ENCODE data around the gene PAPOLB.

PAPOLB gene

DNA sequence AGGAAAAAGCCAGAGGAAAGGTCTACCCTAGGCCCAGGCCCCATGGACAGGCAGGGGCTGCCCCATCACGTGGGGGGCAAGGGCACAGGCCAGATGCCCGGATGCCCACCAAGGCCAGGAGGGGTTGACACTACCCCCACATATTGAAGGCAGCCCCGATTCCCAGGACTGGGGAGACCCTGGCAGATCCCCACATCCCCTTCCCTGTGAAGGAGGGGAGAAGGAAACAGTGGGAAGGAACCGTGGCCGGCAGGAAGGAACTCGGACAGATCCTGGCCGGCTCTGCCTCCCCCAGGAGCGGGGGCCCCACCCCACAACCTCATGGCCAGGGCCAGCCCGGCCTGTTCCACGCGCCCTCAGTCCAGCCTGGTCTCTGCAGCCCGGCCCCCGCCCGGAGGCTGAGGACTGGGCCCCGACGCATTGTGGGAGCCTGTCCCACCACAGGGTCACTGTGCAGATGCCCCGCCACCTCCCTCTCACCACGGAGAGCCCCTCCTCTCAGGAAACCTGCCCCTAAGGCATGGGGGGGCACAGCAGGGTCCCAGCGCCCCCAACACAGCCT, 41.3 kb downstream of the PAPOLB start:
- DNase-seq = no peak

DNA sequence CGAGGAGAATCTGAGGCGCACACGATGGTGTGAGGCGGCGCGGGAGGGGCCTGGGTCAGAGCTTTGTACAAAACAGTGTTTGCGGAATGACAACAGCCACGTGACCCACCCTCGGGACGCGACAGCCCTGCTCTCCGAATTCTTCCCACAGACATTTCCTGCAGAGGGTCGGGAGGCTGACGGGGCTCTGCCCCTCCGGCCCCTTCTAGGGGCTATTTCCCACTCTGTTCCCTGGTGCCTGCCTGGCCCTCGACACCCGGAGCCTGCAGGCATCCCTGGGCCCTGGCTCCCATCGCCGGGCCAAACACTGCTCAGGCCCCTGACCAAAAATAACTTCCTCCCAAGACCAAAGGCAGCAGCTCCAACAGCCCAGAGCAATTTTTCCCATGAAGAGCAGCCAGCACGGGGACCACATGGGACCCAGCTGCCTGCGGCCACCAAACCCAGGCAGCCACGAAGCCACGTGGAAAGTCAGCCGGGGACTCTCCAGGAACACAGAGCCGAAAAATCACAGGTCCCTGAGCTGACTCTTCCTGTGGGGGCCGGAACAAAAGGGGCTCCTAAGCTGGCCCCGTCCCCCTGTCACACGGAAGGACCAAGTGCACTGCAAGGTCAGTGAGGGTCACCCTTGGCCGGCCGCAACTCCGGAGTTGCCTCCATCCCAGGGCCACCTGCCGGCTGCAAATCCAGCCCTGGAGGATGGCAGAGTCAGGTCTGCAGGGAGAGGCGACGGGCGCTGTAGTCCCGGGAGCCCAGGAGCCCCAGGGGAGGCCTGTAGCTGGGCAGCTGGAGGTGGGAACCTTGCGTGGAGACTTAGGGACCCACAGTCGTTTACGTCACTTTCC, 42.0 kb downstream of the PAPOLB start:
- no peak for DNase-seq

DNA sequence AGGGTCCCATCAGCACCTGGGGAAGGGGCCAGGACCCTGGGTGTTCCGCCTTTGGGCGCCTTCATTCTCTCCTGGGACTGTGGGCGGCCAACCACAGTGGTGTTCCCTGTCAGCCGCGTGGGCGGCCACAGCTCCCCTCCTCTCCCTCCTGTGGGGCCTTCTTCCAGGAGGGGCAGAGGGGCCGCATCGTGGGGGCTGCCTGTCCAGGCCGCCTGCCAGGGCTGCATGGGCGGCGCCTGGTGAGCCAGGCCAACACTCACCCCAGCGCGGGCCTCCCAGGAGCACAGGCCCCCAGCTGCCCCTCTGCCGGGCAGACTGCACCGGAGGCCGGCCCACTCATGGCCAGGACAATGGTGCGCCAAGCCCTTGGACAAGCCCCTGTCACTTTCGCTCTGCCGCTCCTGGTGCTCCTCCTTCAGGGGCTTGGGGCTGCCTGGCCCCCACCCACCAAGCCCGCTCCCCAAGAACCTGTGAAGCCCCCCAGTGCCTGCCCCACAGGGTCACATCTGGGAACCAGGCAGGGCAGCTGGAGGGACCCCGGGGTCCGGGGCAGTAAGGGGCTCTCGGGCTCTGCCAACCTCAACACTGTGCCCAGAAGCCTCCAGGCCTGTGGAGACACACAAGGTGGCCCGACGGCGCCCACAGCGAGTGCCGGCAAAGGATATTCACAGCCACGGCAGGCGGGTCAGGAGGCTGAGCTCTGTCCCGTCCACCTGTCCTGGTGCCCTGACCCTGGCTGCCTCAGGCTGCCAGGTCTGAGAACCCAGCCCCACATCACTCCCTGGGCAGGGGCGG, 43.6 kb downstream of the PAPOLB start:
- DNase-seq = no peak

GRCh38 chr7:4817178-4817901, 44.5 kb downstream of the PAPOLB start:
- no peak for DNase-seq

GRCh38 chr7:4816419-4817080, 45.3 kb downstream of the PAPOLB start:
- DNase-seq = no peak

GRCh38 chr7:4815609-4816418, 46.0 kb downstream of the PAPOLB start:
- no peak for DNase-seq

GRCh38 chr7:4815121-4815520, 46.7 kb downstream of the PAPOLB start:
- no peak for DNase-seq

DNA sequence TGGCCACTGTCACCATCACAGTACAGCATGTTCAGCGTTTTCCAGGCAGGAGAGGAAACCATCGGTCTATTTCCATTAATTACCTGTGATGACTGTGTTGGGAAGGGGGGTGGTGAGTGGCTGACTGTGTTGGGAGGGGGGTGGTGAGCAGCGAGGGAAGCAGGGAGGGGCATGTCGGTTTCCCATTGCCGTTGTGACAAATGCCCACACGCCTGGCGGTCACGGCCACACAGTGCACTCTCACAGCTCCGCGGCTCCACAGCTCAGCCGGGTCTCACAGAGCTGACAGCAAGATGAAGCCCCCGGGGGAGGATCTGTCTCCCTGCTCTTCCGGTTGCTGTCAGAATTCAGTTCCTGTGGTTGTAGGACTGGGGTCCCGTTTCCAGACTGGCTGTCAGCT, 47.4 kb downstream of the PAPOLB start:
- DNase-seq = no peak

DNA sequence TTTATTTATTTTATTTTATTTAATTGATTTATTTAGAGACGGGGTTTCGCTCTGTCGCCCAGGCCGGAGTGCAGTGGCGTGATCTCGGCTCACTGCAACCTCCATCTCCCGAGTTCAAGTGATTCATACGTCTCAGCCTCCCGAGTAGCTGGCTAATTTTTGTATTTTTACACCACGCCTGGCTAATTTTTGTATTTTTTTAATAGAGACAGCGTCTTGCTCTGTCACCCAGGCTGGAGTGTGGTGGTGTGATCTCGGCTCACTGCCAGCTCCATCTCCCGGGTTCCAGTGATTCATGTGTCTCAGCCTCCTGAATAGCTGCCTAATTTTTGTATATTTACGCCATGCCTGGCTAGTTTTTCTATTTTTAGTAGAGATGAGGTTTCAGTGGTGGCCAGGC, 52.2 kb downstream of the PAPOLB start:
- DNase-seq = no peak

DNA sequence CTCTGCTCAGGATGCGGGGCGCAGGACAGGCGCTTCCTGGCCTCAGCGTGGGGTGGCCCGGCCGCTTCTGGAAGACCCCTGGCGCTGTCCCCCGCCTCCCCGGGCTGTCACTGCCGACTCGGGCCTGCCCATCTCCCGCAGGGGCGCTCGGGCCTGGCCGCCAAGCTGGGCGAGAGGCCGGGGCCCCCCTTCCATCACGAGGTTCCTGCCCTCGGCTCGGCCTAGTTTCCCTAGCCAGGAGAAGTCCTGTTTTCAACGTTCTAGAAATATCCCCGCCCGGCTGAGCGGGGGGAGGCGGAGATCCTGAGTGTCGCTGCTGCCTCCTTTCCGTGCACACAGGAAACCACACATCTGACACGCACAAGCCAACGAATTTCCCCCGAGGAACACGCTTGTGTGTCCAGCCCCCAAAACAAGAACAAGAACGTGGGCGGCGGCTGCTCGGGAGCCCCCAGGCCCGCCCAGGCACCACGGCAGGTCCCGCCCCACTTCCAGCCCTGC, 52.7 kb downstream of the PAPOLB start:
- DNase-seq = peak; percentile 36

GRCh38 chr7:4808565-4808964, 53.3 kb downstream of the PAPOLB start:
- DNase-seq = no peak

DNA sequence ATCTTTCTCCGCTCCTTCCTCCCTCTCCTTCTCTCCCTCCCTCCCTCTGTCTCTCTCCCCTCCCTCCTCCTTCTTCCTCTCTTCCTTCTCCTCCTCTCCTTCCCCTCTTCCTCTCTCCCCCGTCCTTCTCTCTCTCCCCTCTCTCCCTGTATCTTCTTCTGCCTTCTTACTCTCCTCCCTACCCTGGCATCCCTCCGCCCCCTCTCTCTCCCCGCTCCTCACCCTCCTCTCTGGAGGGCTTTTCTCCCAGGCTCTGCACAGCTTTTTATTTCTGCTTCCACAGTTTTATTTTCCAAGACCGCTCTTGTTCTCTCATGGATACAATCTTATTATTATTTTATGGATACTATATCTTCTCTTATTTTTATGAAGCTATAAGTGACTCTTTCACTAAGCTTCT, 53.8 kb downstream of the PAPOLB start:
- DNase-seq = no peak
